GM18861 (cell line): ENCODE measurements around the gene PSMG2.
"Not testable (repeated sequence)": the region's sequence is repeated elsewhere in the genome, so short reads cannot be mapped to it uniquely, and the experiment has no call there.

ENCODE experiments used
- ATAC-seq: cut with Tn5 transposase; IDR thresholded peaks from one replicate; pipeline ENCODE4 v1.9.1; 2021; ENCODE audit not compliant: unreplicated experiment

PSMG2 gene

GRCh38 chr18:12758566-12758965, 55.7 kb downstream of the PSMG2 start:
- ATAC-seq: not testable (repeated sequence)

- no peak for ATAC-seq
Measured at GRCh38 chr18:12765126-12765525, 62.3 kb downstream of the PSMG2 start.

DNA sequence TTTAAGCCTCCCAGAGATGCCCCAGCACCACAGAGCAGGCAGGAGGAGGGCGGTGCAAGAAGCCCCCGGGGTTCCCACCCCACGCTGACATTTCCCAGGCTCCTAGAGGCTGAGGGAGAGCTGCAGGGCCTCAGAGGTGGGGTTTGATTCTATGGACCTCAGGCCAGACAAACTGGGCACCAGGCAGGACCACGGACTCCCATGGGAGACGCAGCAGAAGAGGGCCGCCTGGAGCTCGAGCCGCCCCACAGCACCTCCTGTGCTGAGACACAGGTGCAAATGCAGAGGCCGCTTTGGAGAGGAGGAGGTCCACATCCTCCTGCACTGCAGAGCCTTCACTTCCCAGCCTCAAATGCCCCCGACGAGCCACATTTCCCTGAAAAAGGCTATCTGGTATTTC, 62.7 kb downstream of the PSMG2 start:
- no peak for ATAC-seq

DNA sequence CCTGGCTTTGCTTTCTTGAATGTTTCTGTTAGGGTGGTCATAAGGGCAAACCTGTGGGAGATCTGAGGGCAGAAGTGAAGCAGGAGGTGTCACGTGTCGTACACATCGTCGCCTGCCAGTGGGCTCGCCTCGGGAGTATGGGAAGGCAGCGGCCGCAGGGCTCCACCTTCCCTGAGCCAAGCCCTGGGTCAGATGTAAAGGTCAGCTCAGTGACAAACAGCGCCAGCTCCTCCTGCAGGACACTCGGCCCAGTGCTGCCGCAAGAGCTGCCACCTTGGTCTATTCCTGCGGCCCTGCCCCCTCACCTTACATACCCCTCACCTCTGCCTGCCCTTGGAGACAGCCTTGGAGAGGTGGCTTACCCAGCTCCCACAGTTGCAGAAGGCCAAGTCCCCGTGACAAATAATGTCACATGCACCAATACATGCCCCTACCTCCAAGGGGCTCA, 64.2 kb downstream of the PSMG2 start:
- ATAC-seq: no peak

GRCh38 chr18:12767580-12768155, 64.8 kb downstream of the PSMG2 start:
- ATAC-seq: no peak

DNA sequence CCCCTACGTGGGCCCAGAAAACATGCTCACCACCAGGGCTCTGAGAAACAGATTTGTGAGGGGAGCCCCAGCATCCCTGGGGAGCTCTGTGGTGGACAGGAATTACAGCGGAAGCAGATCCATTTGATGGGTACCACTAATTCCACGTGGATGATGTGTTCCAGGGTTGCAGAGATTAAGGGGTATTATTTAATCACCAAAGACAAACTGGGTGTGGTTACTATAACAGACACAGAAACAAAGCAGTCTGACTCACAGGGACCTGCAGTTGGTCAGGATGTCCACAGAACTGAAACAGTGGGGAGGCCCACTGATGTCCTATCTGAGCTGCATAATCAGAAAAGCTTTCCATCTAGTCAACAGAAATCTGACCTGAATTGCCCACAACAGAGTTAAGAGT, 65.8 kb downstream of the PSMG2 start:
- ATAC-seq: no peak

- no peak for ATAC-seq
Measured at GRCh38 chr18:12769136-12769535, 66.3 kb downstream of the PSMG2 start.

- no peak for ATAC-seq
Measured at GRCh38 chr18:12769644-12770440, 67.0 kb downstream of the PSMG2 start.

DNA sequence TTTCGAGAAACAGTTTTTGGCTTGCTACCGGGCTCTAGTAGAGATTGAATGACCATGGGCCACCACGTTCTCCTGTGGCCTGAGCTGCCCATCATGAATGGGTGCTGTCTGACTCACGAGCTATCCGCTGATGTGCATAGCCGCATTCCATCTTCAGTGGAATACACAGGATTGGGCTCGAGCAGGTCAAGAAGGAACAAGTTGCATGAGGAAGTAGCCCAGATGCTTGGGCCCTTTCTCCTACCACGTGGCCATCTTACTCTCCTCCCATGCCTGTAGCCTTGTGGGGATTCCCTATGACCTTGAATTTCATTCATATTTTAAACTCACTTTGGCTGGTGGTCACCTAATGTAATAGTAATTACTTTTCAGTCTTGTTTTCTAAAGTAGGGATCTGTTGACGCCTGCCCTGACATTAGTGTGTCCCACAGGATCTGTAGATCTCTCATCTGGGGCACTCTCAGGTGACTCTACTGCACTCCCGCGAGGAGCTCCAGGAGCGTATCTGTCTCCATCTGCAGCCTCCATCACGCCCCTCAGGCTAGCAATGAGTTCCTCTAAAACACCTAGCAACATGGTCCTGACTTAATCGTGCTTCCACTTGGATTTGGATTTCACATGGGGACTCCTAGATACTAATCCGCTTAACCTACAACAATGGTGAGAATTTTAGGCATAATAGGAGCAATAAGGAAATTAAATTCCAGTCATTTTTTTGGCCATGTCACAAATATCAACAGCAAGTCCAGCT, 67.8 kb downstream of the PSMG2 start:
- no peak for ATAC-seq

DNA sequence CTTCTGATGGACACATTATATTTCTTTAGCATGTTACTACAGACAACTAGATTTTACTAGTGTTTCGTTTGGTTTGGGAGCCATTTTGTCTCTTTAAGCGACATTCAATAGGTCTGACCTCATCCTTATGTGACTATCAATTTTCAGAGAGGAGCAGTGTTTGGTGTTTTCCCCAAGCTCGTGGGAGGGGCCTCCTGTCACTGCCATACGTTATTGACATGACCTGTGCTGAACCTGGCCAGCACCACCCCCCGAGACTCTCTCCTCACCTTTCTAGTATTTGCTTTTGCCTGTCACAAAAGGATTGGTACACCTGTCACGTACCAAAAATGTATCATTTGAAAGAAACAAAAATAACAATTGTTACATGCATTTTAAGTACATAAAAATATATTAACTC, 69.3 kb downstream of the PSMG2 start:
- ATAC-seq: no peak

- no peak for ATAC-seq
Measured at GRCh38 chr18:12773369-12773768, 70.5 kb downstream of the PSMG2 start.

GRCh38 chr18:12774982-12775381, 72.1 kb downstream of the PSMG2 start:
- ATAC-seq: no peak
